GM19238 (cell line): ENCODE data around the gene FARP1.

Experiments used
- DNase-seq: peaks from one replicate; pipeline ENCODE4 v3.0.0; 2011; ENCODE audit warnings: low spot score; ENCODE audit not compliant: insufficient read length

FARP1 gene

DNA sequence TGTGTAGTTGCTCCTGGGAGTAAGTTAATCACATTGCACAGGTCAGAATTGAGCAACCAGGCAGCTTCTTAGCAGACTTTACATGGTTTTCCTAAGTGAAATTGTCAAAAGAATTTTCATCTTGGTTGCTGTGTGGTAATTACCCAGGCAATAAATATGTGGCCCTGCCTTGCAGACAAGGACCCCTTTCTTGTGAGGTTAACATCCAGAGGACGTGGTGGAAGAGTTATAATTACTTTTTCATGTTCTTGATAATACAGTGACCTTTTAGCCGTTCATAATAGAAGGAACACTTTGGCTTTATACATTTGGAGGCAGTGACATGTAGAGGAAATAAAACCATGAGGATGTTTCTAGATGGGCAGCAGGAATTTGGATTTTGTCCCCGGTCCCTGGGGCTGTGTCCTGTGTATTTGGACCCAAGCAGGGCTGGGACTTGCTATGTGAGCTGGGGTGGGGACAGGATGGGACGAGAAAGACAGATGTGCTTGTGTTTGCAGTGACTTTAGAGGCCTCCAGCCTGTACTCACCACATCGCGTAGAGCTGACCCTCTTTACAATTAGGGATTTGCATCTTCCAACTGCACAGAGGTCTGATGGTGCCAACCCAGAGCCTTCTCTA is 277.8 kb downstream of the FARP1 start:
- DNase-seq: no peak

DNA sequence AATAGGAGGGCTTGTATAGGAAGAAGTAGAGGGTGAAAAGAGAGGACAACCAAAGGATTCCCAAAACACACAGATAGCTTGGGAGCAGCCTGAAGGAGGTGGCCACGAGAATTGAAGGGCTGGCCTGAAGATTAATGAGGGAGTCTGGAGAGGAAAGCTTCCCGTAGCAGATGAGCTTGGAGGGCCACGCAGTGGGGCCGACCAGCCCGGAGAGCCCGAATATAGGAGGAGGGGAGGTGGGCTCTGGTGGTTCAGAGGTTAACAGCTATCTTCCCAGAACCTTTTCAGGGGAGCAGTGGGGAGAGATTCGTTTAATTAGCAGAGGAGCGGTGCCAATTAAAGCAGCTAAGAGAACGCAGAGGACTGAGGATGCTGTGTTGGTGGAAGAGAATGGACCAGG is 279.2 kb downstream of the FARP1 start:
- no peak for DNase-seq

DNA sequence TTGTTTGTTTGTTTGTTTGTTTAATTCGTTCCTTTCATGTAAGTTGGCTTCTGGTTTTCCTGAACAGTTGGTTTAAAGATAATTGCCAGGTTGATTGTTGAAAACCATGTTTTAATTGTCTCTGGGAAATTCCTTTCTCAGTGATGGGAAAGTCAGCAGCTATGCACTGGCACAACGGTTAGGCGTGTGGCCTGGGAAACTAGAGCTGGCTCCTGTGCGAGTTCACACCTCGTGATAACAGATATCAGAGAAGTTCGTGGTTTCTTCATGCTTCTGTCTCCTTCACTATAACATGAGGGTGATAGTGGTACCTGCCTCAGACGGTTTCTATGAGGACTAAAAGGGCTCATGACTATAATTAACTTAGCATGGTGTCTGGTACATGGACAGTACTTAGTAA is 280.5 kb downstream of the FARP1 start:
- no peak for DNase-seq

DNA sequence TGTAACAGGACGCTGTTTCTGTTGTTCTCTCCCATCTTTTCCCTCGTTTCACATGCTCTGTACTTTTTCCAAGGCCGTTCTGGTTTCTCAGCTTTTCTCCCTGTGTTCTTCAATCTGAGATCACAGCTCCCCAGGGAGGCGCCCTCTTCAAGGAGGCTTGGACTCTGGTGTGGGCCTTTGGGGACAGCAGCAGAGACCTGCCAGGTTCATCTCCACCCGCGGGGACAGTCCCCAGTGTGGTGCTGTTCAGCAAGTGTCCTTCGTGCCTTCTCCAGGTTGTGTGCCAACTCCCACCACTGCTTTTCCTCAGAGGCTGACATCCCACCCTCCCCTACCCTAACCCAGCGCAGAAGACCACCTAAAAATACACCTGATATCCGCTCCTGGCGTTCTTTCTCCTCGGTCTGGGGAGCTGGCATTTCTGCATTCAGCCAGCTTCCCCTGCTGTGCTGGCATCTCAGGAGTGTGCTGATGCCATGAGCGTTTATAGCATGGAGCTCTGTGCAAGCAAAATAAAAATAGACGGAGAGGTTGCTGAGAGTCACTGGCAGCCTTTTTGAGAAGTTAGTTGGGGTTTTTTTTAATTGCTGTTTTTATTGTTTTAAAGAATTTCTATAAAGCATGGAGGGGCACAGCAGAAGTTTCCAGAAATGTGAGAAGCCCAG is 284.6 kb downstream of the FARP1 start:
- DNase-seq: no peak

DNA sequence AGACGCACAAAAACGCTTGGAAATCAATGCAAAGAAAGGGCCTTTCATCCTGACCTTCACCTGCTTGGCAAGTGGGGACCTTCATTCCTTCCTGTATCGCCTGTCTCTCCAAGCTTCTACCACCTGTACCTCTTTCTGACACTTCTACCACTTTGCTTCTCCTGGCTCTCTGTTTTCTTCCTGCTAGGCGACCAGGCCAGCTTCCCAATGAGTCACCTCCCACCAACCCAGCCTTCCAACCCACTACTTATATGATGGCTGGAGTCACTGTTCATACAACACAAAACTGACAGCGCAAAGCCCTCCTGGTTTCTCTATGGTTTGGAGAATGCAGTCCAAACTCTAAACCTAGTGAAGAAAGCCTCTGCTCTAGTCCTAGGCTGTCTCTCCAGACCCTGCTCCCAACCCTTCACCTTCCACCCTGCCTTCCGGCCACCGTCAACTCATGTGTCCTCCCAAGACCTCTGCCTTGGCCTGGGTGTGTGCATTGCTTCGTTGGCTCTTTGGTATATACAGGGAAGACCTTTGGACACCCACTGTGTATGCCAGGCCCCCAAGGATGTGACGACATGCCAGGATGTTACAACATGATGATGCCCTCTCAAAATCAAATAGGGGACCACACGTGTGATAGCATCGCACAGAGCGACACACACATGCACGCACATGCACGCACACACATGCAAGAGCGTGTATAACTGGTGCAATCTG is 285.5 kb downstream of the FARP1 start:
- no peak for DNase-seq

DNA sequence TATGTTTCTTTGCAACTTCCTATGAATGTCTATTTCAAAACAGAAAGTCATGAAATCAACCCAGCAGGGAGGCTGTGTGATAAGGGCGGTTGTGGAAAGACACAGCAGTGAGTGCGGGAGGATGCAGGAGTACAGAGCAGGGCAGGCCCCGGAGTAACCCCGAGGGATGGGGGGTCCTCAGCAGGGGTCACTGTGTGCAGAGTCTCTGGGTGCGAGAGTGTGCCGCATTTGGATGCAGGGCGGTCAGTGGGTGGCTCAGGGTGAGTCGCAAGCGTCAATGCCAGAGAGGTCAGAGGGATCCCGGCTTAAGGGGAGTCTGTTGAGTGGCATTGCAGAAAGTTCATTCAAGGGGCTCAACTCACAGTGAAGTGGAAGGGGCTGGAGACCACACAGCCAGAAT is 286.2 kb downstream of the FARP1 start:
- DNase-seq: no peak

DNA sequence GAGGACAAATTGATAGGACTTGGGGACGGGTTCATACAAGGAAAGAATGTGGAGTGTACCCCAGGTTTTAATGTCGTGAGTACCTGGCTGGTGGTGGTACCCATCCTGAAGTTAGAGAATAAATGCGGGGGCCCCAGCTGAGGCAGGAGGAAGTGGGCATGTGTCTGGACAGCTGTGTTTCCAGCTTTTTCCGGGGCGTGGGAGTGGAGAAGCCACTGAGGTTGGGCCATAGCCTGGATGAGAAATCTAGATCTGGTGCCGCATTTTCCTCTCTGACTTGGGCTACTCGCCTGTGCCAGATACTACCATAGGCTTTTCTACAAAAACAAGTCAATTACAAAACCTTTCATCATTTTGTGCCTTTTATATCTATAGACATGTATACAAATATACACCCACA is 286.6 kb downstream of the FARP1 start:
- no peak for DNase-seq

DNA sequence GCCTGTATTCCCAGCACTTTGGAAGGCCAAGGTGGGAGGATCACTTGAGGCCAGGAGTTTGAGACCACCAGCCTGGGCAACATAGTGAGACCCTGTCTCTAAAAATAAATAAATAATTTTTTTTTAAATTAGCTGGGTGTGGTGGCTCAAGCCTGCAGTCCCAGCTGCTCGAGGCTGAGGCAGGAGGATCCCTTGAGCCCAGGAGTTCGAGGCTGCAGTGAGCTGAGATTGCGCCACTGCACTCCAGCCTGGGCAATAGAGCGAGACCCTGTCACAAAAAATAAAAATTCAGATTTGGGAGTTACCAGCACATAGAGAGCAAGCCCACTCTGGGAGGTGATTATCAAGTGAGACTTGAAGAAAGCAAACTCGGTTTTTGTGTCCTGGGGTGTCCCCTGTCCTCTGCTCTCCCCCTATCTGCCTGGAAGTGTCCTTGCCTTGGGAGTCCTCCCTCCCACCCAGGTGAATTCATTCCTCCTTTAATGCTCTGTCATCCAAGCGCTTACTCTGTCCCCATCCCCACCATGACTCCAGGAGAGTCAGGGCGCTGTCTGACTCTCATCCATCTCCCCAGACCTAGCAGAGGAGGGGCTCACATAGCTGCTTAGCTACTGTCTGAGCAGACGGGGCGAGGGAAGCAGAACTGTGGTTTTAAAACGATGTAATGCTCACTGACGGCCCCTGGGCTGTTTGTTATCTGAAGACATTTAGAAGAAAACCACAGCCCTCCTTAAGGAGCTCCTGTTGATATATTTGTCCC is 287.3 kb downstream of the FARP1 start:
- no peak for DNase-seq

DNA sequence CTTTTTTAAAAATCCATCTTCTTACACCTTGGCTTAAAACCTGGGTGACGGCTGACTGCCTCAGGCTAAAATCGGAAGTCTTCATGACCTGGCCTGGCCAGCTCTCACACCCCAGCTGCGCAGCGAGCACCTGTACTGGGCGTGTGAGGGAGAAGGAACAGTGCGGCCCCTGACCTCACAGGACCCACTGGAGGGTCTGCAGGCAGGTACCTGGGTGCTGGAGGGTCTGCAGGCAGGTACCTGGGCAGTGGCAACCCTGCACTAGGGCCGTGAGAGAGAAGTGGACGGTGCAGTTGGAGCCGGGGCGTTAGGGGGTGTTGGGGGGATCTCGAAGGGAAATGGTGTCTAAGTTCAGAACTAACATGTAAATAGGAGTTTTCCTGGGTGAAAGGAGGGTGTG is 289.7 kb downstream of the FARP1 start:
- DNase-seq: no peak

DNA sequence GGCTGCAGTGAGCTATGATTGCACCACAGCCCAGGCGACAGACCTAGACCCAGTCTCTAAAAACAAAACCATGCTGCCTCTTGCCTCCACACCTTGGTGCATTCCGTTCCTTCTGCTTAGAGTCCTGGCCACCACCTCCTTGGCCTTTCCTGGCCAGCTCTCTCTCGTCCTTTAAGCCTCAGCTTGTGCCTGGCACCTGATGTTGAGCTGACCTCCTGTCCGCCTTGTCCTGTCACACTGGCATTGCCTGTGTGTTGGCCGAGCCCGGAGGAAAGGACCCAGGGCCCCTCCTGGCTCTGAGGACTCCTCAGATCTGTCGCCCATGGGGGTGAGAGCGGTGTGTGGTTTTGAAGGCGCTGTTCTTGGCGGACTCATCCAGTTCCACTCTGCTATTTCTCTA is 290.8 kb downstream of the FARP1 start:
- no peak for DNase-seq

DNA sequence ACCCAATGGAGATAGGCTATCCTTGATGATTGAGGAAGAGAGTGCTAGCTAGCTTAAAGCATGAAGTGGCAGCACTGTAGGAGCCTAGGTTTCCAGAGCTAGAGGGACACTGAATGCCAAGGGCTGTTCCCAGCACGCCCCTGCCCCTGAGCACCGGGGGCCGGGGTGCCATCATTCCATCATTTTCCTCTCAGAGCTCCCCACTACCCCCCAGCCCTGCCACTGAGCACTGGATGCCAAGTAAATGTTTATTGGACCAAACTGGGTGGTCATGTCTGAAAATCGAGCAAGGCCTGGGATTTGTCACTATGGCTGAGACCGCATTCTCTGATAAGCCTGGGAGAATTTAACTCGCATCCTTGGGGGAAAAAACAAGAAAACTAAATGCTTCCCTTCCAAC is 291.2 kb downstream of the FARP1 start:
- DNase-seq: no peak

DNA sequence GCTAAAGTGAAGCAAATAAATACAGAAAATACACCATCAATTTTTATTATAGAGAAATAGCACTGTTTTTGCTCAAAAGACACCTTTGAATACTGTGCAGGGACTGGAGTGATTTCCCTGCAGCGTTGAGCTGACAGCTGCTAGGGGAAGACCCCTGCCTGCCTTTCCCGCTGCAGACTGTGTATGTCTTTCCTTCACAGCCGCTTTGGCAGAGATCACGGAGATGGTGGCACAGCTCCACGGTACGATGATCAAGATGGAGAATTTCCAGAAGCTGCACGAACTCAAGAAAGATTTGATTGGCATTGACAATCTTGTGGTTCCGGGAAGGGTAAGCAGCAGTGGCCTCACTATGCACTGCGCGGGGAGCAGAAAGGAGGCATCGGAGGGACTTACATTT is 292.5 kb downstream of the FARP1 start:
- DNase-seq: no peak

DNA sequence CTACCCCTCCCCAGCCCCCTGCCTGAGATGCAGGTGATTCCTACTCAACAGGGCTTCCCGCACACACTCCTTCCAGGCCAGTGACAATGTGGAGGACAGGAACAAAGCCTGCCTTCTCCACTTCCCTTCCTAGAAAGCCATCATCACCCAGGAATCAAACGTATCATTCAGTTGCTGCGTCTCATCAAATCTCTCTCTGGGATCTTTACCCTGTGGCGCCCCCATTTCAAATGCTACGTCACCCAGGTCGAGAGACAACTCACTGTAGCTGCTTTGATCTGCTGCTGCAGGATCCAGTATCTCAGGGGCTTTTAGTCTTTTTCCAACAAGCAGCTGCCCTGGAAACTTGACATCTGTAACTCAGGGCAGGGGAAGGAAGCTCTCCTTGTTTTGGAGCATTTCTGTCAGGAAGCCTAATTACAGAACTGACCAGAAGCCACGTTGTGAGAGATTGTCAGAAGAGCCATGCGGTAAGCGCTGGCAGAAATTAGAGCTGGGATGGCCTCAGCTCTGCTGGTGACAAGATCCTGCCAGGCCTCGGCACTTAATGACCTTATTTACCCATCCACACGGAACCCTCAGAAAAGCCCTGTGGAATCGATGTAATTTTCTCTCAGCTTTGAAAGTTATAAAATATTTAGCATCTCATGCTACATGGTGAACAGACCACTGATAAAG is 293.5 kb downstream of the FARP1 start:
- no peak for DNase-seq

DNA sequence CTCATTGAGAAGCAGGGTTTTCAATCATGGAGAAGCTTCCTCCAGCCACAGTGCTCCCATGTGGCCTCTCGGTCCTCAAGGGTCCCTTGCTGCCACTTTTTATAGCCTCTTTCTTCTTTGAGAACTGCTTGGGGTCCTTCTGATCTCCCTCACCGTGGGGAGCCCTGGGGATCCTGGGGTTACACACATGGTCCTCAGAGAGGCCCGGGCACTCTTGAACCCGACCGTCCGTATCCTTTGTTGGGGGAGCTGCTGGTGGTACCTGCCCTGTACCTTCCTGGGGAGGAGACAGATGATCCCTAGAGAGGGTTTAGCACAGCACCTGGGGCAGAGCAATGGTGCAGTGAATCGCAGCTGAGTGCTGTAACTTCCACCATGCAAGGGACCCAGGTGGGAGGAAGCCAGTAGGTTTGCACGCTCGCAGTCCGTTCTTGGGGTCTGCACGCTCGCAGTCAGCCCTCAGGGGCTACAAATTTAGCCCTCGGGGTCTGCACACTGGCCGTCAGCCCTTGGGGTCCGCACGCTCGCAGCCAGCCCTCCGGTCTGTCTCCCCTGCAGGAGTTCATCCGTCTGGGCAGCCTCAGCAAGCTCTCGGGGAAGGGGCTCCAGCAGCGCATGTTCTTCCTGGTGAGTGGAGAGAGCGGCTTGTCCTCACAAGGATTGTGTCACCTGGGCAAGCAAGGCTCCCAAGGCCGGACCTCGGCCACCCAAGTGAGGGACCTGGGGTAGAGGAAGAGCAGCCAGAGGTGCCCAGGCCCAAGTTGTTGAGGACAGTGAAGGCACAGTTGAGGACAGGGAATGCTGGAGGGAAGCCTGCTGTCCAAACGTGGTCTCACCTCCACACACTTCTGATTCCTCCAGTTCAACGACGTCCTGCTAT is 295.6 kb downstream of the FARP1 start:
- no peak for DNase-seq

DNA sequence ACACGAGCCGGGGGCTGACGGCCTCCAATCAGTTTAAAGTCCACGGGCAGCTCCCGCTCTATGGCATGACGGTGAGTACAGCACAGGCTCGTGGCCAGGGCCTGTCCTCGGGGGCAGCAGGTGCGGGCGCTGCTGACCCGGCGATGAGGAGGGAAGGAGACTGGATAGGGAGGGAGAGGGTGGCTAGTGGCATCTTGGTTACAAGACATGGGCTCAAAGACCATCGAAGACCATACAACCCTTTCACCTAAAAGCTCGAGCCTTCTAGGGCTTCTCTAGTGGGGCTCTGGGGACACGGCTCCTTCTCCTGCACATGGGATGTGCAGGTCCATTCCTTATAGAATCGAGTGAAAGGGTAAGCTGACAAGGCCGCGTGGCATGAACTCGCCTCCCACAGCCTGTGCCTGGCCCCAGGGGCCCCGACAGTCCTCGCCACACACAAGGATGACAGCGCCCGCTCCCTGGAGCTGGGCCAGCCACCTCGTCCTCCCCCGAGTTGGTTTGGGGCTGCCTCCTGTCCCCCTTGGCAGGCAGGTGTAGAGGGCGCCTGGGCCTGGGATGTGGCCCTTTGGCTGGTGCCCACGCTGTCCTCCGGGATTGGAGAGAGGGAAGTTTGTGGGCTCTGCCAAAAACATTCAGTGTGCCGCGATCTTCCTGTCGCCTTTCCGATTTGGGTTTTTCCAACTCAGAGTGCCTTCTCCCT is 296.4 kb downstream of the FARP1 start:
- DNase-seq: no peak

DNA sequence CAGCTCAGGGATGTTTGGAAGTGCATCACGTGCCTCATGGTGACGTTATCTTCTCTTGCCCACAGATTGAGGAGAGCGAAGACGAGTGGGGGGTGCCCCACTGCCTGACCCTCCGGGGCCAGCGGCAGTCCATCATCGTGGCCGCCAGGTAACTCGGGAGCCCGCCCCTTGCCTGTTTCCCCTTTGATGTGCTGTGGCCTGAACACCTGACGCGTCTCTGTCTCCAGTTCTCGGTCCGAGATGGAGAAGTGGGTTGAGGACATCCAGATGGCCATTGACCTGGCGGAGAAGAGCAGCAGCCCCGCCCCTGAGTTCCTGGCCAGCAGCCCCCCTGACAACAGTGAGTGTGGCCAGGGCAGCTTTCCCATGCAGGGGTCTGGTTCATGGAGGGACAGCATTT is 297.0 kb downstream of the FARP1 start:
- no peak for DNase-seq

DNA sequence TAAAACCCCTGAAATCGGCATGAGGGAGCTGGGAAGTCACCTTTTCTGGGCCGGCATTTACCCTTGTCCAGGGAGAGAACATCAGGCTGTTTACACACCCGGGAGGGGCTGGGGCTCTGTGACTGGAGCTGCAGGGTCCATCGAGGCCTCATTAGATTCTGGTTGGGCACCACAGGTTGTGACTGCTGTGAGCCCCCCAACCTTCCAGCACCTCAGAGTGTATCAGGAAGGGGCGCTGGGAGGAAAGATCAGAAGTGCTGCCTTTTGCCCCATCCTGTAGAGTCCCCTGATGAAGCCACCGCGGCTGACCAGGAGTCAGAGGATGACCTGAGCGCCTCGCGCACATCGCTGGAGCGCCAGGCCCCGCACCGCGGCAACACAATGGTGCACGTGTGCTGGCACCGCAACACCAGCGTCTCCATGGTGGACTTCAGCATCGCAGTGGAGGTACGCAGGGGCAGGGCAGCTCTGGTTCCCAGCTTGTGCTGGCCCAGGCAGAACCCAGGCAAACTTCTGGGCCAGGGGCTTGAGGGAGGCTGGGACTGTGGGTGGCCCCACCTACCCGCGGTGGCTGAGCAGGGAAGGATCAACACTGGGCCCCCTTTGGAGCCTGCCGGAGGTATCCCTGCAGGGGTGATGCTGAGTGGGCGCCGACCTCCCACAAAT is 297.6 kb downstream of the FARP1 start:
- DNase-seq: no peak

DNA sequence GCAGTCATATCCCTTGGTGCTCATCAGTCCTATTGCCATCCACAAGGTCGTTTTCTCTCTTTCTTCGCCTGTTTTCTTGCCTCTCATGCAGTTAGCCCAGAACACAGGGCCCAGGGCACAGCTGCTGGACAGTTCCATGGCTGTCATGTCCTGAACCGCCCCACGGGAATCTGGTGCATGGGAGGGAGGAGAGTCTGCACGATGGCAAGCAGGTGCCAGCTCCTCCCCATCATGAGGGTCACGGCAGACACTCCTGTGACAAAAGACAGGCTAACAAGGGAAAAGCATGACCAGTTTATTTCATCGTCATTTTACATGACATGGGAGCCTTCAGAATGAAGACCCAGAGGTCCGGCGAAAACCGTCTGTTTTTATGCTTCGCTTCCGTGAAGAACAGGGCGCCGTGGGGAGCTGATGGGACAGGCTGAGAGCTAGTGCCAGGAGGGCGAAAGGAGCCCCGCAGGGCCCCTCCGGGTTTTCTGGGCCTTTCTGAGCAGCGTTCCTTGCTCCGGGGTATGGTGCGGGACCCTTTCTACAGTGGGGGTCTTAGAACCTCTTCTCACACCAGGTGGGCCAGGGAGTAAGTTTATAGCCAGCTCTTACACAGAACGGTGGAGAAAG is 298.3 kb downstream of the FARP1 start:
- no peak for DNase-seq
